Stimulated activated CD4-positive, alpha-beta T cell treated with anti-CD3 and anti-CD28 coated beads, Interleukin-12 subunit alpha, Interleukin-12 subunit beta, amount 100 ng/mL, for 4 hours (primary cell): ENCODE measurements around the gene ZEB2.

ENCODE experiments used
- DNase-seq: peaks from one replicate; pipeline ENCODE4 v3.0.0-alpha.2; 2020

The ZEB2 gene

GRCh38 chr2:144343145-144343544 is 176.8 kb downstream of the ZEB2 start:
- DNase-seq, result no peak

GRCh38 chr2:144341538-144341937 is 178.4 kb downstream of the ZEB2 start:
- no peak for DNase-seq

- DNase-seq, result no peak
Observed at GRCh38 chr2:144339048-144339447, 180.9 kb downstream of the ZEB2 start.

GRCh38 chr2:144334551-144334950 is 185.4 kb downstream of the ZEB2 start:
- no peak for DNase-seq
